MCF 10A (cell line): ENCODE measurements around the gene MED16. TPM values are rescaled to one million over a fixed set of nuclear protein-coding genes. Genes with fewer than 3 reads are reported as not detected.
"Not testable (repeated sequence)": the region's sequence is repeated elsewhere in the genome, so short reads cannot be mapped to it uniquely, and the experiment has no call there.

Source experiments
- BruUV-seq: library from RNA; stranded (reverse); fragments of 400-500 nt; replicated peaks from 2 replicates; lab custom pipeline; 2021; lab: Mats Ljungman, UMichigan
- CTCF ChIA-PET: fragments of 300-600 bp; sonication (Branson Sonifier 250); formaldehyde crosslinking; extraction: SDS; loops from one replicate; lab custom pipeline; 2021; ENCODE audit warnings: antibody characterized with exemption, inconsistent platforms; lab: Yijun Ruan, JAX
- POLR2A ChIA-PET: fragments of 300-600, 350-650 bp; sonication (Branson Sonifier 250); formaldehyde crosslinking; extraction: SDS; loops from one replicate; lab custom pipeline; 2020; ENCODE audit warnings: antibody characterized with exemption, inconsistent platforms; lab: Yijun Ruan, JAX
- DNase-seq: peaks from one replicate; pipeline ENCODE4 v3.0.0-alpha.2; 2018; ENCODE audit not compliant: unreplicated experiment
- H3K27ac Mint-ChIP-seq: one replicate; pipeline ENCODE4 v1.8.0; 2022; ENCODE audit warnings: mild to moderate bottlenecking, low read depth, mixed read lengths; ENCODE audit not compliant: unreplicated experiment
- H3K27me3 Mint-ChIP-seq: one replicate; pipeline ENCODE4 v1.8.0; 2022; ENCODE audit warnings: mixed read lengths; ENCODE audit not compliant: insufficient read depth, unreplicated experiment
- H3K36me3 Mint-ChIP-seq: one replicate; pipeline ENCODE4 v1.8.0; 2022; ENCODE audit warnings: mild to moderate bottlenecking, moderate library complexity, mixed read lengths; ENCODE audit not compliant: insufficient read depth, unreplicated experiment
- H3K4me1 Mint-ChIP-seq: one replicate; pipeline ENCODE4 v1.8.0; 2022; ENCODE audit warnings: mixed read lengths; ENCODE audit not compliant: insufficient read depth, unreplicated experiment
- H3K4me3 Mint-ChIP-seq: one replicate; pipeline ENCODE4 v1.8.0; 2022; ENCODE audit warnings: mild to moderate bottlenecking, moderate library complexity, mixed read lengths; ENCODE audit not compliant: unreplicated experiment
- H3K9me3 Mint-ChIP-seq: one replicate; pipeline ENCODE4 v1.8.0; 2022; ENCODE audit warnings: mixed read lengths; ENCODE audit not compliant: unreplicated experiment
- intact Hi-C: fragments of 100-400 bp; cut with micrococcal nuclease; formaldehyde crosslinking; loops from 2 replicates; pipeline ENCODE4 v1.14.1; 2022
- total RNA-seq: library from RNA; stranded (reverse); gene quantifications from 2 replicates; pipeline ENCODE4 v1.2.3, GENCODE V29; 2022
- TF ChIP-seq, protein P1 (sequence below): fragments of 200-600 bp; IDR thresholded peaks from one replicate; pipeline ENCODE4 v1.8.0; 2022; ENCODE audit warnings: antibody characterized with exemption, mild to moderate bottlenecking; ENCODE audit not compliant: unreplicated experiment

Gene MED16
- total RNA-seq, 1 experiment from 2014 or later: 61.0 TPM

DNA sequence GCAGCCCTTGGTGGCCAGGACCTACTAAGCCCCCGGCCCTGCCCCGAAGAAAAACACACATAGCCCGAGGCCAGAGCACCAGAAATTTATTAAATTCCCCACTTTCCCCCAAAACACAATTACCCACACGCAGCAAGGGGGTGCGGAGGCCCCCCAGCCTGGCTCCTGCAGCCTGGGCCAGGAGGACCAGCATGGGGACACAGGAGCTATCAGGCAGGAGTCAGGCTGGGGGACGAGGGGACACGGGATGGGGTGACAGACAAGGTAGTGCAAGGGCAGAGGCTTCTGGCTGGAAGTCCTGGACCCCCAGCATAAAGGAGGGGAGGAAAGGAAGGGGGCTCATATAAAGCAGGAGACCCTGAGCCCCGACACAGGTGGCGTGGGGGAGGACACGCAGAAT is 3.4 kb upstream of the MED16 start:
- BruUV-seq: no TSS peak
- intact Hi-C loops: no loop called here
- no peaks in the 10 kb centered on the region for H3K9me3 Mint-ChIP-seq
- no peaks in the 10 kb centered on the region for H3K27me3 Mint-ChIP-seq
- ChIA-PET CTCF (no interaction called here), POLR2A (no interaction called here)
- DNase-seq: no peak
- no peak overlapping the region for H3K4me3 Mint-ChIP-seq
- peaks cover 33% of the 10 kb centered on the region for H3K36me3 Mint-ChIP-seq
- no peak overlapping the region for H3K27ac Mint-ChIP-seq
- TF ChIP-seq, protein P1, sequence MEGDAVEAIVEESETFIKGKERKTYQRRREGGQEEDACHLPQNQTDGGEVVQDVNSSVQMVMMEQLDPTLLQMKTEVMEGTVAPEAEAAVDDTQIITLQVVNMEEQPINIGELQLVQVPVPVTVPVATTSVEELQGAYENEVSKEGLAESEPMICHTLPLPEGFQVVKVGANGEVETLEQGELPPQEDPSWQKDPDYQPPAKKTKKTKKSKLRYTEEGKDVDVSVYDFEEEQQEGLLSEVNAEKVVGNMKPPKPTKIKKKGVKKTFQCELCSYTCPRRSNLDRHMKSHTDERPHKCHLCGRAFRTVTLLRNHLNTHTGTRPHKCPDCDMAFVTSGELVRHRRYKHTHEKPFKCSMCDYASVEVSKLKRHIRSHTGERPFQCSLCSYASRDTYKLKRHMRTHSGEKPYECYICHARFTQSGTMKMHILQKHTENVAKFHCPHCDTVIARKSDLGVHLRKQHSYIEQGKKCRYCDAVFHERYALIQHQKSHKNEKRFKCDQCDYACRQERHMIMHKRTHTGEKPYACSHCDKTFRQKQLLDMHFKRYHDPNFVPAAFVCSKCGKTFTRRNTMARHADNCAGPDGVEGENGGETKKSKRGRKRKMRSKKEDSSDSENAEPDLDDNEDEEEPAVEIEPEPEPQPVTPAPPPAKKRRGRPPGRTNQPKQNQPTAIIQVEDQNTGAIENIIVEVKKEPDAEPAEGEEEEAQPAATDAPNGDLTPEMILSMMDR: no peak
- peaks cover 7% of the 10 kb centered on the region for H3K4me1 Mint-ChIP-seq

DNA sequence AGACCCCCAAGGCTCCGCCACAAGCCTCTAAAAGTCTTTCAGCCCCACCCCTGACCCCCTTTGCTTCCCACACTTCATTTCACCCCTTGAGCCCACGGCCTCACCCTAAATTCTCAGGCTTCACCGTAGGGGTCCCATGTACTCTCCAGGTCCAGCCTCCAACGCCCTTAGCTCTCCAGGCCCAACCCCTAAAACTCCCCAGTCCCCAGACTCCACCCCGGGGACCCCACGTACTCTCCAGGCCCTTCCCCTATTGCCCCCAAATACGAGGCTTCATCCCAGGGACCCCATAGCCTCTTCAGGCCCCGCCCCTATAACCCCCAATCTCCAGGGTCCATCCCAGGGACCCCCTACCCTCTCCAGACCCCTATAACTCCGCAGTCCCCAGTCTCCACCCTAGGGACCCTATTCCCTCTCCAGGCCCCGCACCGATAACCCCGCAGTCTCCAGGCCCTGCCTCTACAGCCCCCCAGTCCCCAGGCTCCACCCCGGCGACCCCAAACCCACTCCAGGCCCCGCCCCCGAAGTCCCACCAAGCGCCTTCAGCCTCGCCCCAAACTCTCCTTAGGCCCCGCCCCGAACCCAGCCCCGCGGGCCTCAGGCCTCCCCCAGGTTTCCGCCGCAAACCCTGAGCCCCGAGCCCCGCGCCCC is 619 bp downstream of the MED16 start:
- intact Hi-C loops: no loop called here
- Mint-ChIP-seq H3K4me1 (peaks cover 7% of the 10 kb centered on the region), H3K27me3 (no peaks in the 10 kb centered on the region), H3K4me3 (peak overlapping the region; percentile 82), H3K27ac (peak overlapping the region; percentile 100), H3K9me3 (no peaks in the 10 kb centered on the region), H3K36me3 (peaks cover 23% of the 10 kb centered on the region)
- no TSS peak for BruUV-seq
- ChIA-PET POLR2A (interaction anchor here (0.9 to 1.4 kb wide), 7 partner anchors 10 to 92 kb away, joined by 3 to 14 read pairs (median 5); partner anchors contain the start of gene WDR18), CTCF (interaction anchor here (0.6 kb wide), 2 partner anchors 18 to 122 kb away, joined by 3 to 4 read pairs; no protein-coding TSS in a partner anchor)
- DNase-seq: no peak
- TF ChIP-seq, protein P1: no peak

GRCh38 chr19:891421-892200 is 1.4 kb downstream of the MED16 start:
- intact Hi-C loops, H3K27me3 Mint-ChIP-seq: not testable (repeated sequence)

DNA sequence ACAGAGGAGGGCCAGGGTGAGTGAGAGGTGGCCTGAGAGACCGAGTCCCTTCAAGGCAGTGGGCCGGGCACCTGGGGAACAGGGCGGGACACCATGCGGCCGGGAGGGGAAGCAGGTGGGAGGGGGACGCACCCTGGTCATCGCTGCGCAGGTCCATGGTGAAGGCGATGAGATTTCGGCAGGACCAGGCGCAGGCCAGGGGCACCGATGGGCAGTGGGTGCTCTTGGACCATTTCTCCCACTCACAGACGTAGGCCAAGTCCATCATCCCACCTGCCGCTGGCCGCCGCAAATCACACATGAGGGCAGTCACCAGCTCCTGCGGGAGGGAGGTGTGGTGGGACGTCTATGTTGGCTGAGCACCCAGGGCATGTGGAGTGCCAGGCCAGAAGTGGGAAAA is 2.2 kb downstream of the MED16 start:
- no peak for DNase-seq
- TF ChIP-seq, protein P1: no peak
- H3K9me3 Mint-ChIP-seq: no peaks in the 10 kb centered on the region
- no peaks in the 10 kb centered on the region for H3K27me3 Mint-ChIP-seq
- peaks cover 7% of the 10 kb centered on the region for H3K4me1 Mint-ChIP-seq
- no TSS peak for BruUV-seq
- H3K36me3 Mint-ChIP-seq: peaks cover 27% of the 10 kb centered on the region
- H3K27ac Mint-ChIP-seq: no peak overlapping the region
- POLR2A ChIA-PET: interaction anchor here (0.6 to 0.8 kb wide), 2 partner anchors 17 to 291 kb away, joined by 3 read pairs; no protein-coding TSS in a partner anchor
- peak overlapping the region; percentile 82 for H3K4me3 Mint-ChIP-seq
- intact Hi-C loops: no loop called here
- CTCF ChIA-PET: no interaction called here

More at GRCh38 chr19:891421-892200, 1.4 kb downstream of the MED16 start:
- BruUV-seq, H3K4me1 Mint-ChIP-seq, H3K9me3 Mint-ChIP-seq, H3K27ac Mint-ChIP-seq, DNase-seq, CTCF ChIA-PET: not testable (repeated sequence)
- POLR2A ChIA-PET: interaction anchor here (0.8 kb wide), 1 partner anchor 18 kb away, joined by 3 read pairs; no protein-coding TSS in a partner anchor
- H3K4me3 Mint-ChIP-seq: peak overlapping the region; percentile 82
- peaks cover 22% of the 10 kb centered on the region for H3K36me3 Mint-ChIP-seq
